Ishikawa (cell line): ENCODE data around the gene PKNOX2.

Source experiments
- CEBPB ChIP-seq: IDR thresholded peaks from 2 replicates; pipeline ENCODE4 v1.6.1; 2012
- CREB1 ChIP-seq: IDR thresholded peaks from 2 replicates; pipeline ENCODE4 v1.6.1; 2012; ENCODE audit warnings: low read depth
- EGR1 ChIP-seq: IDR thresholded peaks from 2 replicates; pipeline ENCODE4 v1.6.1; 2012
- EP300 ChIP-seq: IDR thresholded peaks from 2 replicates; pipeline ENCODE4 v1.6.1; 2012; ENCODE audit warnings: borderline replicate concordance
- FOXM1 ChIP-seq: IDR thresholded peaks from 2 replicates; pipeline ENCODE4 v1.6.1; 2012; ENCODE audit warnings: low read depth, borderline replicate concordance
- MAX ChIP-seq: IDR thresholded peaks from 2 replicates; pipeline ENCODE4 v1.6.1; 2012
- NFIC ChIP-seq: IDR thresholded peaks from 2 replicates; pipeline ENCODE4 v1.6.1; 2012
- RAD21 ChIP-seq: IDR thresholded peaks from 2 replicates; pipeline ENCODE4 v1.6.1; 2012; ENCODE audit warnings: low read depth
- REST ChIP-seq: IDR thresholded peaks from 2 replicates; pipeline ENCODE4 v1.6.1; 2012; ENCODE audit warnings: low read depth, mild to moderate bottlenecking
- TAF1 ChIP-seq: IDR thresholded peaks from 2 replicates; pipeline ENCODE4 v1.6.1; 2012; ENCODE audit warnings: low read depth, mild to moderate bottlenecking
- TCF12 ChIP-seq: IDR thresholded peaks from 2 replicates; pipeline ENCODE4 v1.6.1; 2012; ENCODE audit warnings: low read depth
- TEAD4 ChIP-seq: IDR thresholded peaks from 2 replicates; pipeline ENCODE4 v1.6.1; 2012
- USF1 ChIP-seq: IDR thresholded peaks from 2 replicates; pipeline ENCODE4 v1.6.1; 2012
- YY1 ChIP-seq: IDR thresholded peaks from 2 replicates; pipeline ENCODE4 v1.6.1; 2012; ENCODE audit warnings: low read depth
- ZBTB7A ChIP-seq: IDR thresholded peaks from 2 replicates; pipeline ENCODE4 v1.6.1; 2012; ENCODE audit warnings: low read depth

PKNOX2 gene

GRCh38 chr11:125175896-125176575 is 11.5 kb downstream of the PKNOX2 start:
- TF ChIP-seq USF1 (no peak), RAD21 (no peak), TCF12 (no peak), TEAD4 (no peak), NFIC (no peak), EGR1 (no peak), FOXM1 (no peak), CEBPB (no peak), CREB1 (no peak), TAF1 (no peak), MAX (no peak), ZBTB7A (no peak), YY1 (no peak), REST (no peak), EP300 (no peak)

- TF ChIP-seq REST = no peak
- TF ChIP-seq EGR1 = no peak
- no peak for TF ChIP-seq YY1
- TF ChIP-seq CREB1 = no peak
- no peak for TF ChIP-seq USF1
- TF ChIP-seq FOXM1 = no peak
- TF ChIP-seq EP300 = no peak
- TF ChIP-seq TCF12 = no peak
- no peak for TF ChIP-seq NFIC
- no peak for TF ChIP-seq MAX
- no peak for TF ChIP-seq TEAD4
- no peak for TF ChIP-seq RAD21
- TF ChIP-seq CEBPB = no peak
- no peak for TF ChIP-seq ZBTB7A
- TF ChIP-seq TAF1 = no peak
These were observed 12.3 kb downstream of the PKNOX2 start for GRCh38 chr11:125176866-125177265.

GRCh38 chr11:125177543-125177942 is 13.0 kb downstream of the PKNOX2 start:
- TF ChIP-seq MAX = no peak
- TF ChIP-seq TAF1 = no peak
- no peak for TF ChIP-seq CREB1
- no peak for TF ChIP-seq CEBPB
- TF ChIP-seq EGR1 = no peak
- no peak for TF ChIP-seq RAD21
- no peak for TF ChIP-seq FOXM1
- TF ChIP-seq NFIC = no peak
- TF ChIP-seq YY1 = no peak
- TF ChIP-seq TCF12 = no peak
- TF ChIP-seq TEAD4 = no peak
- no peak for TF ChIP-seq ZBTB7A
- TF ChIP-seq REST = no peak
- TF ChIP-seq EP300 = no peak
- TF ChIP-seq USF1 = no peak
